ENCODE measurements around the gene CRNKL1.

CRNKL1 gene

DNA sequence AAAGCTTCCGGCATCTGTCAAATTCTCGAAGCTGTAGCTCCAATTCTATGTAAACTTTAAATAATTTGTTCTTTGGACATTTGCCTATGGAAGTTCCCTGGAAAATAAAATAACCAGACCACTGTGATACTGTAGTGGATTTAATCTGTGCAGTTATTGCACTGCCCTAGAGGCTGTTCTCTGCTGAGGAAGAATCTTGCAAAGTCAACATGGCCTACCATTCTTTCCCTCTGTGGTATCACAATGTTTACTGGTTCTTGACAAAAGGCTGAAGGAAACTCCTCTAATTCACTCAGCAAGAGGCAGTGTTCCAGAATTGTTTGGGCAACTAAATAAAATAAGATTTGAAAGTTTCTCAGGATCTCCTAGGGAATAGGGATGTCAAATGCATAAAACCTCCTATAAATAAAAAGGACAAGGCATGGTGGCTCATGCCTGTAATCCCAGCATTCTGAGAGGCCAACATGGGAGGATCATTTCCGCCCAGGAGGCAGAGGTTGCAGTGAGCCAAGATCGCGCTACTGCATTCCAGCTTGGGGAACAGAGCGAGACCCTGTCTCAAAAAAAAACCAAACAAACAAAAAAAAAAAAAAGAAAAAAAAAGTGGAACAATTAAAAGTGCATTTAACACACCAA is 12.4 kb downstream of the CRNKL1 start:
- Histone ChIP-seq H3K4me2 (ENCODE audit: low read length) (no peak overlapping the region), H3K79me2 (no peaks in the 10 kb centered on the region), H3K9ac (no peak overlapping the region), H3K4me1 (peaks cover 3% of the 10 kb centered on the region), H3K36me3 (ENCODE audit: control insufficient read depth, insufficient read depth, low read length) (no peaks in the 10 kb centered on the region), H2AFZ (no peak overlapping the region), H3K9me3 (ENCODE audit: control insufficient read depth, low read length) (no peaks in the 10 kb centered on the region), H3K4me3 (ENCODE audit: low read depth, low read length) (no peak overlapping the region), H3K27me3 (ENCODE audit: control insufficient read depth, insufficient read depth, low read length) (no peaks in the 10 kb centered on the region), H3K27ac (no peak overlapping the region)
- TF ChIP-seq, protein P1, sequence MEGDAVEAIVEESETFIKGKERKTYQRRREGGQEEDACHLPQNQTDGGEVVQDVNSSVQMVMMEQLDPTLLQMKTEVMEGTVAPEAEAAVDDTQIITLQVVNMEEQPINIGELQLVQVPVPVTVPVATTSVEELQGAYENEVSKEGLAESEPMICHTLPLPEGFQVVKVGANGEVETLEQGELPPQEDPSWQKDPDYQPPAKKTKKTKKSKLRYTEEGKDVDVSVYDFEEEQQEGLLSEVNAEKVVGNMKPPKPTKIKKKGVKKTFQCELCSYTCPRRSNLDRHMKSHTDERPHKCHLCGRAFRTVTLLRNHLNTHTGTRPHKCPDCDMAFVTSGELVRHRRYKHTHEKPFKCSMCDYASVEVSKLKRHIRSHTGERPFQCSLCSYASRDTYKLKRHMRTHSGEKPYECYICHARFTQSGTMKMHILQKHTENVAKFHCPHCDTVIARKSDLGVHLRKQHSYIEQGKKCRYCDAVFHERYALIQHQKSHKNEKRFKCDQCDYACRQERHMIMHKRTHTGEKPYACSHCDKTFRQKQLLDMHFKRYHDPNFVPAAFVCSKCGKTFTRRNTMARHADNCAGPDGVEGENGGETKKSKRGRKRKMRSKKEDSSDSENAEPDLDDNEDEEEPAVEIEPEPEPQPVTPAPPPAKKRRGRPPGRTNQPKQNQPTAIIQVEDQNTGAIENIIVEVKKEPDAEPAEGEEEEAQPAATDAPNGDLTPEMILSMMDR (IDR thresholded peaks at IDR 0.05): no peak

DNA sequence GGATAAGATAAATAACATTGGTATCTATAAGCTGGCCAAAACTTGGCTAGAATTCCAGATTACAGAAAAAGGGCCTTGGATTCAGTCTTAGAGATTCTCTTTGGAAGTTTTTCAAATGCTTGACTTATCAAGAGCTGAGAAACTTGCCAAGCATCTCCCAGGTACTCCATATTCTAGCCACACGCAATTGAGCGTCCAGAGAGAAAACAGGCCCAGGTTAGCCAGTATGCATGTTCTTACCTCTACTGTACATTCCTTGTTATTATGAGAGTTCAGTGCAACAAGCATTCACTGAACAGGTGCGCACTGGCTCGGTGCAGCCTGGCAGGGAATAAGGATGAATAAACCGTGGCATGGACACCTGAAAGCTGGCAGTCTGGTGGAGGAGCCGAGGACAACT is 13.7 kb downstream of the CRNKL1 start:
- no peaks in the 10 kb centered on the region for H3K9me3 ChIP-seq (ENCODE audit: control insufficient read depth, low read length)
- H3K27ac ChIP-seq: no peak overlapping the region

DNA sequence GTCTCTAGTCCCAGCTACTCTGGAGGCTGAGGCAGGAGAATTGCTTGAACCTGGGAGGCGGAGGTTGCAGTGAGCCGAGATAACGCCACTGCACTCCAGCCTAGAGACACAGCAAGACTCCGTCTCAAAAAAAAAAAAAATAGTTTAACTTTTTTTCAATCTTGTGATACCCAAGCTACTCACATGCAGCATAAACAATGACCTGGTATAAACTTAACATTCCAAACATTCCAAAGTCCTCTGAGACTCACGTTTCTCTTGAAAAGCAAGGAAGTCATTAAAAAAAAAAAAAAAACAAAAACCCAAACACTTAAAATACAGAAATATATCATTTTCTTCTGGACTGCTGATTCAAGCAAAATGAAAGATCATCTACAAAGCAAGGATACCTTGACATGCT is 14.3 kb downstream of the CRNKL1 start:
- Histone ChIP-seq H3K4me1 (peaks cover 8% of the 10 kb centered on the region), H3K36me3 (ENCODE audit: control insufficient read depth, insufficient read depth, low read length) (no peaks in the 10 kb centered on the region)

More for the DNA sequence above, 13.7 kb downstream of the CRNKL1 start:
- TF ChIP-seq, protein P1 (IDR thresholded peaks at IDR 0.05): no peak
- Histone ChIP-seq H3K4me3 (ENCODE audit: low read depth, low read length) (no peak overlapping the region), H3K9ac (no peak overlapping the region), H3K36me3 (ENCODE audit: control insufficient read depth, insufficient read depth, low read length) (no peaks in the 10 kb centered on the region), H2AFZ (no peak overlapping the region), H3K79me2 (no peaks in the 10 kb centered on the region), H3K4me1 (peaks cover 8% of the 10 kb centered on the region), H3K4me2 (ENCODE audit: low read length) (no peak overlapping the region), H3K27me3 (ENCODE audit: control insufficient read depth, insufficient read depth, low read length) (no peaks in the 10 kb centered on the region)

DNA sequence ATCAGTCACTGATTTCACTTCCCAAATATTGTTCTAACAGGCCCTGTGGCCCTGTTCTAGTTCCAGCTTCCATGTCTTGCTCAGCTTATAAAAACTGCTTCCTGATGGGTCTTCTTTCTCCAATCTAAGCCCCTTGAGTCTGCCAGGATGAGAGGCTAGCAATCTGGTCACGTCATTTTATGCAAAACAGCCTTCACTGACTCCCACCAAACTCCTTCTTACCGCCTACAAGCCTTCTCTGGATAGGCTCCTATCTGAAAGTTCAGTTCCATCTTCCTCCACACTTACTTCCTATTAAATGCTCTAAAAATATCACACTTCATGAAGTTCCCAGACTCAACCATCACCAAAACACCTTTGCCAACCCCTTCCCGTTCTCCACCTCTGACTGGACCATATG is 15.5 kb downstream of the CRNKL1 start:
- Histone ChIP-seq H3K4me2 (ENCODE audit: low read length) (no peak overlapping the region), H3K9ac (no peak overlapping the region), H3K4me3 (ENCODE audit: low read depth, low read length) (no peak overlapping the region), H3K27ac (no peak overlapping the region), H2AFZ (no peak overlapping the region), H3K27me3 (ENCODE audit: control insufficient read depth, insufficient read depth, low read length) (no peaks in the 10 kb centered on the region), H3K79me2 (no peaks in the 10 kb centered on the region), H3K9me3 (ENCODE audit: control insufficient read depth, low read length) (no peaks in the 10 kb centered on the region), H3K4me1 (peaks cover 8% of the 10 kb centered on the region), H3K36me3 (ENCODE audit: control insufficient read depth, insufficient read depth, low read length) (no peaks in the 10 kb centered on the region)
- TF ChIP-seq, protein P1 (IDR thresholded peaks at IDR 0.05): no peak

More for the DNA sequence above, 14.3 kb downstream of the CRNKL1 start:
- Histone ChIP-seq H3K9ac (no peak overlapping the region), H3K9me3 (ENCODE audit: control insufficient read depth, low read length) (no peaks in the 10 kb centered on the region), H3K27ac (no peak overlapping the region), H3K4me3 (ENCODE audit: low read depth, low read length) (no peak overlapping the region), H3K4me2 (ENCODE audit: low read length) (no peak overlapping the region), H3K27me3 (ENCODE audit: control insufficient read depth, insufficient read depth, low read length) (no peaks in the 10 kb centered on the region), H2AFZ (no peak overlapping the region), H3K79me2 (no peaks in the 10 kb centered on the region)
- TF ChIP-seq, protein P1 (IDR thresholded peaks at IDR 0.05): no peak

DNA sequence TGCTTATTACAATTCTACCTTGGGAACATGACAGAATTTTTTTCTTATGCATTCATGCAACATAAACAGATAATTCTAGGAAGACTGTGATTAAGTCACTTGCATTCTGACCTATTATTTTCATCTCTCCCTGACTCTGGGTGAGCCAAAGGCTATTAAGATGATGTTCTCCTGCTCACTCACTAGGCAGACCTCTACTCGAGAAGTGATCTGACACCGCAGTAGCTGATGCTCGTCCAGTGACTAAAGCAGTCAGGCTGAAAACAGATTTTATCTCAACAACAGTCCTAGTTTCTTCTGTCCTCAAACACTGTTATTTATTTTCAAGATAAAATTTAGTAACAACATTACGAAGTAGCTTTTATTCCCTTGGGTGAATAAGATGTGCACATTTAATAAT is 17.8 kb downstream of the CRNKL1 start:
- TF ChIP-seq, protein P1 (IDR thresholded peaks at IDR 0.05): no peak
- H2AFZ ChIP-seq: no peak overlapping the region
- H3K9me3 ChIP-seq (ENCODE audit: control insufficient read depth, low read length): no peaks in the 10 kb centered on the region
- no peaks in the 10 kb centered on the region for H3K79me2 ChIP-seq
- H3K4me2 ChIP-seq (ENCODE audit: low read length): peak overlapping the region; percentile 34
- peaks cover 8% of the 10 kb centered on the region for H3K4me1 ChIP-seq
- peak overlapping the region; percentile 31 for H3K27ac ChIP-seq
- H3K4me3 ChIP-seq (ENCODE audit: low read depth, low read length): peak overlapping the region; percentile 13
- H3K36me3 ChIP-seq (ENCODE audit: control insufficient read depth, insufficient read depth, low read length): no peaks in the 10 kb centered on the region
- H3K9ac ChIP-seq: no peak overlapping the region
- H3K27me3 ChIP-seq (ENCODE audit: control insufficient read depth, insufficient read depth, low read length): no peaks in the 10 kb centered on the region
